Measurements from ENCODE around the gene DYSF.

The DYSF gene

DNA sequence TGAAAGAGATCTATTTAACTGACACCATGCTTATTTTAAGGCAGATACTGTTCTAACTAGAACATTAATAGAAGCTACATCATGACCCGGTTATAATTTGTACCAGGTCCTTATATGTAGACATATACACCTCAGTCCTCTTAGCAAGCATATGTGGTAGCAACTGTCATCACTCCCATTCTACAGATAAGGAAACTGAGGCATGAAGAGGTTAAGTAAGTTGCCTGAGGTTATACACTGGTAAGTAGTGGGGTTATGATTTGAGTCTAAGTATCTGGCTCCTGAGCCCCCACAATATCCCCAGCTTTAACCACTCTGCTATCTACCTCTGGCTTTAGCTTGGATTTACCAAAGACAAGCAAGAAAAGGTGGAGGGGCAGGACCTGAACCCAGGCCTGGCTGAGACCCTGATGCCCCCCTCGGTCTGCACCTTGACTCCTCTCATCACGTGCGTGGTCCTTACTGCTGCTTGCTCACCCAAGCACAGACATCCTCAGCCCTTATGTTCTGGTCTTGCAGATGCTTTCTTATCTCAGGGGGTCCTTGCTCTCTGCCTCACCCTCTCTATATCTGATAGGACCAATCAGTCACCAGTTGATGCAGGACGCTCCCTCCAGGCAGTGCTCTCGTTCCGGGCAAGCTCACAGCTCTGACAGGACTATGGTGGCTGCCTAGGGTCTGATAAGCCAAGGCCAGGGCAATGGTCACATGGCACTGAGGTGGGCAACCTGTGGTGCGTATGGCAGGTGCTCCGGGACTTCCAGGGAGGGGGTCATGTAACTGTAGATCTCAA lies 4.0 kb downstream of the DYSF start:
- no peak for DNase-seq

DNA sequence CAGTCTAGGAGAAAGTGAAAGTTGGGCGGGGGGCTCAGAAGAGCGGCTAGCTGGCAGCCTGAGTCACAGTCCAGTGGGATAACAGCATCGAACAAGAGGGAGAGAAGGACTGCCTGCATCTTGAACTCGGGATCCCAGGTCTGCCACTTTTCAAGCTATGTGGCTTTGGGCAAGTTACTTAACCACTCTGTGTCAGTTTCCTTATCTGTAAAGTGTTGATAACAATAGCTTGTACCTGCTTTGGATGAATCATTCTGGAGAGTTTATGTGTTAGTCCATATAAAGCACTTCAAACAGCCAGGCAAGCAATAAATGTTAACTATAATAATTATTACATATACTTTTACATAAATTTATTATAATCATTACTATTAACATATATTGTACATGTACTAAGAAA lies 4.6 kb downstream of the DYSF start:
- no peak for DNase-seq

DNA sequence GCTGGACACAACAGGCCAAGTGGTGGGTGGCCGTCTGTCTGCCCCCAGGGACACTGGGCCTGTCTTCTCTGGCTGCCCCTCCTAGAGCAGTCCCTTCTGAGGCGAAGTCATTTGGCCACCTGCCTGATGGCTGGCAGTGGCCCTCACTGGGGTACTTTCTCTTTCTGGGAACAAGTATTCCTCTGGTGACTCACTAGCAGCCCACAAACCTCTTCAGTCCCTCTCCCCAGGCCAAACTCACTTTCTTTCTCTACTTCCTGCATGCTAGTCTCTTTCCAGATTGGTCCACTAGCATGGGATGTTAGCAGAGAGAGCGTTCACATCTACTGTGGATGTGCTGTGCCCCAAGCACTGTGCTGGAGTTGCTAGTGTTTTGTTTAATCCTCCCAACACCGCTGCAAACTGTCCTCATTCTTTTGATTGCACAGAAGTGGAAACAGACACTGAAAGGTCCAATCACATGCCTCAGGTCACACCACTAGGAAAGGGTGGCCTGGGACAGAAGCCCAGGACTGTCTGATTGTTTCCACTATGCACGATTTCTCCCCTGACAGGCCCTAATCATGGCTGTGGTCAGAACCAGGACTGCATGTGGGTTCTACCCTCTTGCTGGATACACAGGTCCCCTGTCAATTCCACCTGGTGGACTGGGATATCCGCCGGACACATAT lies 5.2 kb downstream of the DYSF start:
- no peak for DNase-seq

DNA sequence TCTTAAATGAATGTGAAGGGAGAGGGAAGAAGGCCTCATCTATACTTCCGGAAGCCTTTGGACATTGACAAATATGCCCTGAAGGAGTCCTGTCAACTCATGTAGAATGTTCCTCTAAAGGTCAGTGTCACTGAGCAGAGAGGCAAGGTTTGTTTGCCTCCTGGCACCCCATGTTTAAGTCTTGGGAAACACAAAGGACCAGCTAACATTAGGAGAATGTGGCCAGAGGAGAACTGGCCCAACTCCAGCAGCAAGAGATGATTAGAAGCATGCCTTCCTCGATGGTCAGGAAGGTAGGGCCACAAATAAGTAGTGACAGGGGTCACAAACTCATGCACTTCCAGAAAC lies 5.7 kb downstream of the DYSF start:
- no peak for DNase-seq

DNA sequence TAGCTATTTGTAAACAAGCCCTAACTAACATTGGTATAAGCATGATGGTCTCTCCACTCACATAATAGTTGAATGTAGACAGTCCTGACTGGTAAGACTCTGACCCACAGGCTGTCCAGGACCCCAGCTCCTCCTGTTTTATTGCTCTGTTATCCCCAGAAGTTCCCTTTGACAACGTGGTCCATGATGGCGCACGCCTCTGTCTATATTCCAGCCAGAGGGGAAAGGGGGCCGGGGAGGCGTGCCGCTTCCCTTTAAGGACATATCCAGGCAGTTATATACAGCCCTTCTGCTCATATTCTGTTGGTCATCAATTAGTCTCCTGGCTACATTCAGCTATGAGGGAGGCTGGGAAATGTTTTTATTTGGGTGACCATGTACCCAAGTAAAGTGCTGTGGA lies 6.7 kb downstream of the DYSF start:
- no peak for DNase-seq

DNA sequence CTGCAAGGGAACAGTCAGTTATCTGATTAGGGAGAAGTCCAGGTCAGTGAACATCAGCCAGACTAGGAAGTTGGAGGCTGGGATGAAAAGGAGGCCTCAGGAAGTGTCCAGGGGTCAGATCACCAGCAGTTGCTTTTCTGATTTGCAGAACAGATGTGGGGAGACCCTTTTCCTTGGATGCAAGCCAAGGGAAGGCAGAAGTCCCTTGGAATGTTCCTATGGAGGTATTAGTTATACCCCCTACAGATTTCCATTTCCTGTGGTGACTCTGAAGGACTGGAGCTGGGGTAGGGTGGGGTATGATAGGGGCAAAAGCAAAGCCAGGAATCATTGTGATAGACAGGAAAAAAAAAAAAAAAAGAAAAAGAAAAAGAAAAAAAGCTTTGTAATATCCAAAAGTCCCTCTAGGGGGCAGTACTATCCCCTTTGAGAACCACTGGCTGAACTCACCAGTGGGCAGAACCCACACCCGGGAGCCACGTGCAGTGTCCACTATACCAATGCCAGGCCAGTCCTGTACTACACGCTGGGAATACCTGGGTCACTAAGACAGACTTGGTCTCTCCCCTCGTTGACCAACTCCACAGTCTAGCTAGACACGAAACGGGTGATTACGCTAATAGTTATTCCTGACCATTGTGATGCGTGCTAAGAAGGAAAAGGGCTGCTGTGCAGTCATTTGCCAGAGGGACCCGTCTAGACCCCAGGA lies 7.4 kb downstream of the DYSF start:
- no peak for DNase-seq

DNA sequence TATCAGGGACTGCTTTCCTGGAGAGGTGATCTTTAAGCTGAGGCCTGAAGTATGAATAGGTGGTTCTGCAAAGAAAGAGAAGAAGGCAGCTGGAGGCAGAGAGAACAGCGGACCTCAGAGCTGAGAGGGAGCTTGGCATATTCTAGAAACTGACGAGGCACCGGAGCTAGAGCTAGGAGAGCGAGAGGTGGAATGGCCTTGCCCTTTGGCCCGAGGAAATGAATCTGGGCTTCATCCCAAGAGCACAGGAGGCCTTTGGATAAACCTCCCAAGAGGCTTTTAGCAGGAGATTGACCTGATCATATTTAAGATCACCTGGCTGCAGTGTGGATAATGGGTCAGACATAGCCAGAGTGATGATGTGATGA lies 7.9 kb downstream of the DYSF start:
- no peak for DNase-seq

DNA sequence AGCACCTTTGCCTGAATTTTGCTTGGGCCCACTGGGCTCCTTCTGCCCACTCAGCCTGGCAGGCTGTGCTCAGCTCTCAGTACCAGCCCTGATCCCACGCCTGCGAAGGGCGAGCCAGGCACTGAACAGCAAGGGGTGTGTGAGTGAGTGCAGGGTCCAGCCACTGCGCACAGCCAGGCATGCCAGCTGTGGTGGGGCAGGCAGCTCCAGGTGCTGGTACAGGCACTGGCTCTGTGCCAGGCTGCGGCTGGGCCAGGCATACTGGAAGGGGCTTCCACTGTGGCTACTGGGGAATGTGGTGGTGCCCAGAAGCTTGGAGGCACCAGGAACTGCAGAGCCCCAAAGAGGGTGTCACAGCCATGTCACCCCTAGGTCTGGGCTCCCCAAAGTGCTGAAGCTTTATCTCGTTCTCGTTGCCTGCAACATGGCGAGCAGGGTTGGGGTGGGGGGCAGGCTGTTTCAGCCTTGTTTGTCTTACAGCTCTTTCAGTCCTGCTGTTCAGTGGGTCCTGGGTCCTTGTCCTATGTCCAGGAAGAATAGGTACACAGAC lies 8.8 kb downstream of the DYSF start:
- DNase-seq: no peak

DNA sequence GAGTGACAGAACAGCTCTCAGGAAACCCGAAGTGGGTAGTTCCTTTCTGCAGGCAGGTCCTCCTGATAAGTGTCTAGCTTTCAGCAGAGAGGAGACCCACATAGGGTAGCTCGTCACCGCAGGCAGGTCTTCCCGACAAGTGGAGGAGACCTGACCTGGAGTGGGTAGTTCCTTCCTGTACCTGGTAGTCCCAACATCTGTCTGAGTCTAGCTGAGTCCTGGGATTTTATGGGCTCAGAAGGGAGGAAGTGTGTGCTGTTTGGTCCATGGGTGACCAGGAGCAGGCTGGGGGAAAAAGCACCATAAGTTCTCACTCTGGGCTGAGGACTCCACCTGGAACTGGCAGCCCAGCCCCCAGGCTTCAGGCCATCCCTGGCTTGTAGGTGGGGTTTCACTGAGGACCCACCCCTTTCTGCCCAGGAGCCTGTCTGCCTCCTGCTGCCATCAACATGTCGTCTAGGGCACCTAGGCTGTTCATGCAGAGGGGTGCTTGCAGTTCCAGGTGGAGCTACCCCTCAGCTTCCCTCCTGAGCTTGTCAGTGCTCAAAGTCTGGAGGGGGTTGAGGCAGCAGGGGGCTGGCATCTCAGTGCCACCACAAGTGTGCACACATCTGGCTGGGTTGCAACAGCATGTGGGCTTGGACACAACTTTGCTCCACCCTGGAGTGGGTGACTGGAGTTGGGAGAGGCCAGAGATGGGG lies 9.4 kb downstream of the DYSF start:
- DNase-seq: no peak

DNA sequence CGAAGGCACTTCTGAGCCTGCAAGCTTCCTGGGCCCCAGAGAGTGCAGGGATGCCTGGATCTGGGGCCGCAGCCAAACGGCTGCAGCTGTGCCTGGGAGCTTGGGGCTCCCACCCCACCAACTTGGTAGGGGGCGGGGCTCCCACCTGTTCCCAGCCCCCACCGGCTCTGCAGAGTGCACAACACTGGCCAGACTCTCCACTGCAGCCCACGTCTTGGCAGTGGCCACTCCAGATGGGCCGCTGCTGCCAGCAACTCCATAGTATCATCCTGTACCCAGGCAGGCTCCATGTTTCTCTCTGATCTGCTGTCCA lies 9.9 kb downstream of the DYSF start:
- no peak for DNase-seq

DNA sequence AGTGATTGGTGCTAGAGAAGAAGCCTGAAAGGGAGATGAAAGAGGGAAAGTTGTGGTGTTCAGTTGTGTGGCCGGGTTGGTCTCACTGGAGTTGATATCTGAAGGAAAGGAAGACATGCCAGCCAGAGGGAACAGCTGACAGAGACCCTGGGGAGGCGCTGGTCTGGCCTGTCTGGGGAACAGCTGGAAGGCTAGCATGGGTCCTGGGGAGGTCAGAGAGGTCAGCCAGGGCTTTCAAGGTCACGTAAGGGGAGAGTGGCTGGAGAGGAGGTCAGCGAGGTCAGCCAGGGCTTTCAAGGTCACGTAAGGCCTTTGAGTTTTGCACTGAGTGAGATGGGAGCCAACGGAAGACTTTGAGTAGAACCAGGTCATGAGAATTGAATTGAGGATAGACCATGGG lies 11.0 kb downstream of the DYSF start:
- no peak for DNase-seq

DNA sequence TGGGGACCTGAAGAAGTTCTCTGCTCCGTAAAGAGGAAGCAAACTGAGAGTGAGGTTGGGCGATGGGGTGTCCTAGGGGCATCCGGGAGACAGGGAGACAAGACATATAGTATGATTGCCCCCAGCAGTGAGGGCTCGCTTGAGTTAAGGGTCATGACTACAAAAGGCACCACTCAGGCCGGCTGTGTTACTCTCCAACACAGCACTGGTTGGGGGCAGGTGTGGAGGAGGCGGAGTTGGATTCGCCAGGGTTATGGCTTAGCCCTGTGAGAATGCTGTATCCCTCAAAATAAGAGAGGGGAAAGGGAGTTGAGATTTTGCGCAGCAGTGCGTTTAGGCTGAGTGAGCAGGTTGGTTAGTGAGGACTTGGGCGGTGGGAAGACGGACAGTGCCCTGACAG lies 12.0 kb downstream of the DYSF start:
- no peak for DNase-seq

DNA sequence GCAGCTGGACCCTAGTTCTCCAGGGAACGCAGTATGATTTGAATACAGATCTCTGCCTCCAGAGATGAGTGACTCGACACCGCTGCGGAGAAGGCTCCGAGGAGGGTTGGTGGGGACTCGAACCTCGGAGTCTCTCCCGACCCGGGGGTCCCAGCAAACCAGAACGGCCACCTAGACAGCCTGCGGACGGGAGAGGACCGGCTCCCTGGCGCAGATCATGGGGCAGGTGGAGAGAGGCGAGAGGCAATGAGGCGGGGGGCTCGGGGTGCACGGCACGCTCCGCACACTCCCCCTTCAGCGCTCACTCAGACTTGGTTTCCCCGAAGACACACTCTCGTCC lies 12.6 kb downstream of the DYSF start:
- no peak for DNase-seq

DNA sequence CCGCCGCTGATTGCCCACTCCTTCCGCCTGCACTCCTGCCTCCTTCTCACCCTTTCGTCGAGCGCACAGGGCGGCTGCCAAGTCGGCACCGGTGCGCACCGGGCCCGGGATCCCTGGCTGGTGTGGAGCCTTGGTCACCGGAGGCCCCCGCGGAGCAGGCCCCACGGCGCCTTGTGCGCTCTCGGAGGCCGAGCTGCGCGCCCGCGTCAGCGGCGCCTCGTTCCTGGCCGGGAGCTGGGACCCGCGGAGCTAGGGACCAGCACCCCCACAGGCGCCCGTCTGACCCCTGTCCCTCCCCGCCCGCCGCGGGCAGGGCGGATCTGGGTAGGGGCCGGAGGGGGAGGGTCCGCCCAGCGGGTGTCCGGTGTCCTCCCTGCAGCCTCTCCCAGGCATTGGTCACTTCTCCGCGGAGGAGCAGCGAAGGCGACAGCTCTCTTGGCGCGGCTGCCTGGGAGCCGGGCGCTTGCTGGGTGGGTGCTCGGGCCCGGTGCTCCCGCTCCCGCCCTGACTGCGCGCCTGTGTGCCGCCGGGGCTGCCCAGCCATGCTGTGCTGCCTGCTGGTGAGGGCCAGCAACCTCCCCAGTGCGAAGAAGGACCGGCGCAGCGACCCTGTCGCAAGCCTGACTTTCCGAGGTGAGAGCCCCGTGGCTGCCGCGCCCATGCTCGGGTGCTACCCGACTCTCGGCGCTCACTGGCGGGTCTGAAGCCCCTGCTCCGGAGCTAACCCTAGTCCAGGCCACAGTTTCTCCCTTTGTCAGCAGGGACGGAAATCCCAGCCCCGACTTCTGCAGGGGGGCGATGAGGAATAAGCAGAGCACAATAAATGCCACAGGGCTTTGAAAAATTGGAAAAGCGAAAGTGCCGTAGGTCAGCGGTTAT lies 13.2 kb downstream of the DYSF start:
- DNase-seq: peak in 1 of 2 experiments; percentile 13

DNA sequence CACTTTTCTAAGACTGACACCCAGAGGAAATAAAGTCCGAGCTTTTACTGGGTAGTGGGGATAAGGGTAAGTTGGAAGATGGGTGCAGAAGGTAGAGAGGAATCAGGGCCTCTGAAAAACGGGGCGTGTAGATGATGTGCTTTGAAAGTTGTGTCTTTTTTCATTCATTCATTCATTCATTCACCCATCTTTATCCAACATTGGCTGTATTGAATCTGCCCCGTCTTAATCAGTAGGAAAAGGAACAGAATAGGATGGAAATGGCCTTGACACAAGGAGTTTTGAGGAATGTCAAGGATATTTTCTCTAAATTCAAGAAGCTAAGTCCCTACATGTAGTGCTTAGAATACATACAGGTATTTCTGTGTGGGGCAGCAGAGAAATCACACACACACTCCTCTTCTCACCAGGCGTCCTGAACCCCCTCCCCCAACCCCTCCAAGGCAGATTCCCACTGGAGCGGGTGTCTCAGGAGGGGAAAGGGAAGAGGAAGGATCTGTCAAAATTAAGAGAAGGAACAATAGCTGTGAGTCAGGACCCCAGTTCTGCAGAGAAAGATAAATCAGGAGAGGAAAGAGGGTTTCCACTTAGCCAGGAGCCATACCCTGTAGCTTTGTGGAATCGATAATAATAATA lies 13.9 kb downstream of the DYSF start:
- no peak for DNase-seq

DNA sequence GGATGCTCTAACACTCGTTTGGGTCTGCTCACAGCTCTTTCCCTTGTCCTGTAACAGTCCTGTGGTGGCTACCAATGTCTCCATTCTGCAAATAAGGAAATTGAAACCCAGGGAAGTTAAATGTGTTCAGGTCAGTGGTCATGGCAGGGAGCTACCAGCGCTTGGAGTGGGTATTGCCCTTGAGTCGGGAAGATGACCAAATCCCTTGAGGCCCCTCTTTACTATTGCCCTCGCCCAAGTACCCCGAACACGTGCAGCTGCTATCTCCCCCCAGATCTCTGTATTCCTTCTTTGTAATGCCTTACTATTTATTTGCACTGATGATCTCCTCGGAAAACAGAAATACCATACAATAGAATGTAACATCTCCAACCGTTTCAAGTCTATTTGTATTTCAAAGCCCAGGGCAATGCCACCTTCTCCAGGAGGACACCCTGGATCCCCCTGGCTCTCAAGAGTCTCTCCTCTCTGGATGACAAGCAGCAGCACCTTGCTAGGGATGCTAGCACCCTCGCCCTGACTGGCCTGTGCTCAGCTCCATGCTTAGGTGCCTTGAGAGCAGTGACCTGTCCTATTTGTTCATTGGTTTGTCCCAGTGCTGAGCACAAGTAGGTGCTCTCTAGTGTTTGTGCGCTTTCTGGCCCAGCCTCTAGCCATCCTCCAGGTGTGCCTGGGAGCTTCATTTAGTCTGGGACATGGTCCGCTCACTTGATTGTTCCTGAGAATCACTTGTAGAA lies 15.1 kb downstream of the DYSF start:
- DNase-seq: no peak

DNA sequence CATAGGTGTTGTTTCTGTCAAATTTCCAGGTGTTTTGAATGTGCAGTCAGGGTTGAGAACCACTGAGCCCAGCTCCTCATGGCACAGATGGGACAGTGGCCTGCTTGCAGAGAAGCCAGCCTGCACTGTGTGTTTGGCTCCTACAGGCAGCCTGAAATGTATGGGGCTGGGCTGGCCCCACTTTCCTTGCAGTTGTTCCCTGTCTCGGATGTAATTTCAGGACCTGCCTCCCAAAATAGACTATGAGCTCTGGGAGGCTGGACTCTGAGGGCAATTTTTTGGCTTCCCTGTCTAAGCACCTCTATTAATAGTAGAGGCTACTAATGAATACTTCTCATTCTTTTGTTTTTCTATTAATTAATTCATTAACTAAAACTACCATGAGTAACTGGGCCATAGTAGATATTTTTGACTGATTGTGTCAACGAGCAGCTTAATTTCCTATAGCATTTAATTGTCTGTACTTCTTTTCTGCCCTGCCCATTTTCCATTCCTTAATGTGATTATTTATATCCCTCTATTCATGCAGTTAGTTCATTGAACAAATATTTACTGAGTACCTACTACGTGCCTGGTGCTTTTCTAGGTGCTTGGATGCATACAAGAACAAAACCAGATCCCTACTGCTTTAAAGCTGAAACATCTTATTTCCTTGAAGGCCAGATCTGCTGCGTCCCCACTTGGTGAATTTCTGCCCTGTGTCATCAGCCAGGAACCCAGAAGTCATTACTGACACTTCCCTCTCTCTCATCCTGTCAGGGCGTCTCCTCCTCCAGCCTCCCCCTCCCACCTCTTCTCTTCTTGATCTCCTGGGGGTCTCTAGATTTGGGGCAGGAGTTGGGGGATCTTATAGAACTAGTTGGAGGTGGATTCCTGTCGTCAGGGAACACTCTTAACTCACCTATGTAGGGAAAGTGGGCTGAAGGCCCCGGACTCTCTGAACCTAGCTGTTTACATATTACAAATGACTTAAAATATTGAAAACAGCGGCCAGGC lies 16.3 kb downstream of the DYSF start:
- DNase-seq: no peak

DNA sequence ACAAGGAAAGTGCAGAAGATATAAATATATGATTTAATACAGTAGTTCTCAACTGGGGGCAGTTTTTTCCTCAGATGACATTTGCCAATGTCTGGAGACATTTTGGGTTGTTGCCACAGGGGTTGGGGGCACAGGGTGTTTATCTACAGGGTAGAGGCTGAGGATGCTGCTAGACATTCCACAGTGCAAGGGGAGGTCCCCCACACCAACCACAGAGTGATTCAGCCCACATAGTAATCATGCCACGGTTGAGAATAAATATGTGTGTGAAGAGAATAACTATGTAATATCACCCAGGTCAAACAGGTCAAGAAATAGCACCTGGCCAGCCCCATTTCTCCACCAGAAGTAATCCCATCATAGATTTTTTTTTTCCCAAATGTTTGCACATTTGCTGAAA lies 17.9 kb downstream of the DYSF start:
- no peak for DNase-seq

DNA sequence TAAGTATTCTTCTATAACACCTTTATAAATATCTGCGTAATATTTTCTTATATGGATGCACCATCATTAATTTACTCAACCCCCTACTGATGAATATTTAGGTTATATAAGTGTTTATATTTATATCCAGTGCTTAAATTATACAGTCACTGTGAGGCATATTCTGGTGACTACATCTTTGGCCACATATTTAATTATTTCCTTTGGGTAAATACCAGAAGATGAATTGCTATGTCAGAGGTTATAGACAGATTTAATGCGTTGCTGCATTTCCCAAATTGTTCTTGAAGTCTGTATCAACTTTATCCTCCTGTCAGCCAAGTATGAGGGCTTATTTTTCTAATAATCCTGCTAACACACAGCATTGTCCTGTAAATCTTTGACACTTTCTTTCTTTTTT lies 18.7 kb downstream of the DYSF start:
- DNase-seq: no peak
